GM08714 (cell line): ENCODE results near the gene MAK.

Experiments used
- H3K4me3 ChIP-seq: fragments of 200-500 bp; sonication (Bioruptor generic); 2 replicates; pipeline ENCODE4 v1.5.1; 2014; ENCODE audit warnings: mild to moderate bottlenecking, low read length, inconsistent platforms
- ZNF274 ChIP-seq: IDR thresholded peaks from 2 replicates; pipeline ENCODE4 v1.6.1; 2012; ENCODE audit warnings: mild to moderate bottlenecking, low read depth, low read length

Gene MAK

GRCh38 chr6:10736731-10737130 lies 101.6 kb downstream of the MAK start:
- no peak overlapping the region for H3K4me3 ChIP-seq
- no peak for TF ChIP-seq ZNF274

- no peak overlapping the region for H3K4me3 ChIP-seq
- no peak for TF ChIP-seq ZNF274
These were observed 104.5 kb downstream of the MAK start for GRCh38 chr6:10733863-10734262.

- no peak for TF ChIP-seq ZNF274
- no peak overlapping the region for H3K4me3 ChIP-seq
These were observed 105.1 kb downstream of the MAK start for GRCh38 chr6:10733151-10733715.

- TF ChIP-seq ZNF274, result no peak
- no peak overlapping the region for H3K4me3 ChIP-seq
These were observed 108.1 kb downstream of the MAK start for GRCh38 chr6:10730254-10730653.

GRCh38 chr6:10725716-10726115 lies 112.6 kb downstream of the MAK start:
- H3K4me3 ChIP-seq, result no peak overlapping the region
- TF ChIP-seq ZNF274, result no peak

GRCh38 chr6:10725044-10725443 lies 113.3 kb downstream of the MAK start:
- no peak for TF ChIP-seq ZNF274
- H3K4me3 ChIP-seq, result no peak overlapping the region

GRCh38 chr6:10723567-10723881 lies 114.8 kb downstream of the MAK start:
- peak overlapping the region; percentile 92 for H3K4me3 ChIP-seq
- no peak for TF ChIP-seq ZNF274

GRCh38 chr6:10722820-10723566 lies 115.3 kb downstream of the MAK start, which contains the start of gene TMEM14C:
TMEM14C (plus strand) TSS chr6:10723070; CDS start chr6:10724614, 1,544 bp downstream.
- TF ChIP-seq ZNF274, result no peak

GRCh38 chr6:10722570-10722819 lies 115.8 kb downstream of the MAK start:
- no peak for TF ChIP-seq ZNF274

More at GRCh38 chr6:10722820-10723566, 115.3 kb downstream of the MAK start, which contains the start of gene TMEM14C:
- H3K4me3 ChIP-seq, result peak within 1 kb of the TSS; percentile 92

GRCh38 chr6:10721850-10722569 lies 116.3 kb downstream of the MAK start:
- no peak for TF ChIP-seq ZNF274
- H3K4me3 ChIP-seq, result peak overlapping the region; percentile 92

More at GRCh38 chr6:10722570-10722819, 115.8 kb downstream of the MAK start:
- H3K4me3 ChIP-seq, result peak overlapping the region; percentile 92

- H3K4me3 ChIP-seq, result peak overlapping the region; percentile 65; the same call in 1 of the 2 replicates
These were observed 117.1 kb downstream of the MAK start for GRCh38 chr6:10720960-10721849.

- H3K4me3 ChIP-seq, result peak overlapping the region; percentile 65
- TF ChIP-seq ZNF274, result no peak
These were observed 117.9 kb downstream of the MAK start for GRCh38 chr6:10720265-10720959.

- peak overlapping the region; percentile 65 for H3K4me3 ChIP-seq
- no peak for TF ChIP-seq ZNF274
These were observed 118.4 kb downstream of the MAK start for GRCh38 chr6:10719964-10720264.
